Measurements from ENCODE around the gene GATC.

GRCh38 chr12:120474616-120474960, 28.3 kb downstream of the GATC start:
- no peak for TF ChIP-seq EZH2 (IDR thresholded peaks at IDR 0.05; ENCODE audit: low read depth, unreplicated experiment)
- TF ChIP-seq CTCF (conservative IDR thresholded peaks at IDR 0.05; ENCODE audit: low read depth in 2 of 2), result no peak
- TF ChIP-seq POLR2AphosphoS5 (IDR thresholded peaks at IDR 0.05; ENCODE audit: low read depth), result no peak
- no peak for TF ChIP-seq ETS1 (IDR thresholded peaks at IDR 0.05)
- TF ChIP-seq NANOG (IDR thresholded peaks at IDR 0.05; ENCODE audit: borderline replicate concordance), result no peak
- TF ChIP-seq REST (IDR thresholded peaks at IDR 0.05; ENCODE audit: unreplicated experiment), result no peak
- TF ChIP-seq CREB1 (CRISPR knock-in tag; IDR thresholded peaks at IDR 0.05; ENCODE audit: low read depth), result no peak
- no peak for TF ChIP-seq EZH2phosphoT487 (IDR thresholded peaks at IDR 0.05; ENCODE audit: unreplicated experiment)
- TF ChIP-seq ZNF331 (CRISPR knock-in tag; IDR thresholded peaks at IDR 0.05; ENCODE audit: low read depth), result no peak
- no peak for TF ChIP-seq JUNB (IDR thresholded peaks at IDR 0.05; ENCODE audit: unreplicated experiment)
- TF ChIP-seq STAT1 (IDR thresholded peaks at IDR 0.05; ENCODE audit: unreplicated experiment), result no peak
- TF ChIP-seq ZNF114 (CRISPR knock-in tag; IDR thresholded peaks at IDR 0.05), result no peak
- no peak for TF ChIP-seq ZNF462 (CRISPR knock-in tag; IDR thresholded peaks at IDR 0.05)
